KG1 (cell line): ENCODE measurements around the gene ARVCF.

Experiments used
- DNase-seq: peaks from one replicate; lab custom pipeline; 2025; lab: John Stamatoyannopoulos, UW

ARVCF gene, protein sequence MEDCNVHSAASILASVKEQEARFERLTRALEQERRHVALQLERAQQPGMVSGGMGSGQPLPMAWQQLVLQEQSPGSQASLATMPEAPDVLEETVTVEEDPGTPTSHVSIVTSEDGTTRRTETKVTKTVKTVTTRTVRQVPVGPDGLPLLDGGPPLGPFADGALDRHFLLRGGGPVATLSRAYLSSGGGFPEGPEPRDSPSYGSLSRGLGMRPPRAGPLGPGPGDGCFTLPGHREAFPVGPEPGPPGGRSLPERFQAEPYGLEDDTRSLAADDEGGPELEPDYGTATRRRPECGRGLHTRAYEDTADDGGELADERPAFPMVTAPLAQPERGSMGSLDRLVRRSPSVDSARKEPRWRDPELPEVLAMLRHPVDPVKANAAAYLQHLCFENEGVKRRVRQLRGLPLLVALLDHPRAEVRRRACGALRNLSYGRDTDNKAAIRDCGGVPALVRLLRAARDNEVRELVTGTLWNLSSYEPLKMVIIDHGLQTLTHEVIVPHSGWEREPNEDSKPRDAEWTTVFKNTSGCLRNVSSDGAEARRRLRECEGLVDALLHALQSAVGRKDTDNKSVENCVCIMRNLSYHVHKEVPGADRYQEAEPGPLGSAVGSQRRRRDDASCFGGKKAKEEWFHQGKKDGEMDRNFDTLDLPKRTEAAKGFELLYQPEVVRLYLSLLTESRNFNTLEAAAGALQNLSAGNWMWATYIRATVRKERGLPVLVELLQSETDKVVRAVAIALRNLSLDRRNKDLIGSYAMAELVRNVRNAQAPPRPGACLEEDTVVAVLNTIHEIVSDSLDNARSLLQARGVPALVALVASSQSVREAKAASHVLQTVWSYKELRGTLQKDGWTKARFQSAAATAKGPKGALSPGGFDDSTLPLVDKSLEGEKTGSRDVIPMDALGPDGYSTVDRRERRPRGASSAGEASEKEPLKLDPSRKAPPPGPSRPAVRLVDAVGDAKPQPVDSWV

DNA sequence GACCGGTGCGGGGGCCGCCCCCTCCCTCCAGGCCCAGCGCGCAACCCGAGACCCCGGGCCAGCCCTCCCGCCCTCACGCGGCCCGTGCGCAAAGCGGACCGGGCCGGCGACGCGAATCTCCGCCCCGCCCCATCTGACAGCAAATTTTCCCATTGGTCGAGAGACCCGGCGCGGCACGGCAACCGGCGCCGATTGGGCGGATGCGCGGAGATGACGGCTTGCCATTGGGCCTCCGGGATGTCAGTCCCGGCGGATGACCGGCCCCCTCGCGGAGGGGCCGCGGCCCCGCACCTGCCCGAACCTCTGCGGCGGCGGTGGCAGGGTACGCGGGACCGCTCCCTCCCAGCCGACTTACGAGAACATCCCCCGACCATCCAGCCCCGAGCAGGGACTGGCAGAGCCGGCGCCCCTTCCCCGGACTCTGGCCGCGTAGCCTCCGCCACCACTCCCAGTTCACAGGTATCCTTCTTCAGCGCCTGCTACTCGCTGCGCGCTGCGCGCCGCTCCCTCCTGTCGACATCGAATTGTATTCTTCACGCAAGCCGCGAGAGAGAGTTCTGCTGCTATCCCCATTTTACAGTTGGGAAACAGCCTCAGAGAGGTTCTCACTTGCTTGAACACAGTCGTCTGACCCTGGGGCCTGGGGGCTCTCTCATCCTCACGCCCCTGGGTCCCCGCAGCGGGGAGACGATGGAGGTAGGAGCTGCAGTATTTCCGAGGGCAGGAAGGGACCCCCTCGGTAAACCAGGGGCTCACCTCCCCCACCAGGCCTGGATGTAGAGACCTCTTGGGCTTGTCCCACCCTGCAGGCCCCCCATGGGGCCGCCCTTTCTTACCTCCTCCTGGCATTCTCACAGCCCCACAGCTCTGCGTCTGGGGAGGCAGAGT is at the start of gene ARVCF:
Gene ARVCF (minus strand): TSS at position 90 of the 888 bp plus-strand sequence. CDS start 26,029 bp downstream, outside the sequence.
- peak; percentile 75 for DNase-seq

DNA sequence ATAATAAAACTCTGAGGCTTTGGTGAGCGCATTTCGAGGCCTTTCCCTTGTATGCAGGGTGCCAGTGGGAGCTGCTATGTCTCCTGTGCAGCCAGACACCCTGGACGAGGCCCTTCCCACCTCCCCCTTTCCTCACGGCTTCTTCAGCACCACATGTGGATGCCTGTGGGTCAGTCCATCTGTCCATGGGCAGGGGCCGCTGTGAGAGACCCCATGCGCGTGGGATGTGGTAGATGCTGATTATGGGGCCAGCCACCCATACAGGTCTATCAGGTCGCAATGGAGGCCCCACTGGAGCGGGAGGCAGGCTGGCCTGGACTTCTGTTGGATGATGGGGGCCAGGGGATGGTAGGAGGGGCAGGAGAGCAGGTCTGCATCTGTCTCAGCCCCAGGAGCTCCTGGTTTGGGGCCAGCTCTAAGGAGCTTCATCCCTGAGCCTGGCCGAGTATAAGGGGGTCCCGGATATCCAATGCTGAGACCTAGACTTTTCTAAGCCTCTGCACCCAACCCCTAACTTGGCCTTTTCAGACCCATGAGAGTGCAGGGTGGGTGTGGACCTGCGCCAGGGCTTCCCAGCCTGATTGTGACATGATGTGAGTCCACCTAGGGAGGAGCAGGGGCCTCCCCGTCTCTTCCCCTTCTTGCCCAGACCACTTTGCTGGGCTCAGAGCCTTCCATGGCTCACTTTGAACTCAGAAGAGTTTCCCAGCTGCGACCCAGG is 49.4 kb upstream of the ARVCF start:
- no peak for DNase-seq

DNA sequence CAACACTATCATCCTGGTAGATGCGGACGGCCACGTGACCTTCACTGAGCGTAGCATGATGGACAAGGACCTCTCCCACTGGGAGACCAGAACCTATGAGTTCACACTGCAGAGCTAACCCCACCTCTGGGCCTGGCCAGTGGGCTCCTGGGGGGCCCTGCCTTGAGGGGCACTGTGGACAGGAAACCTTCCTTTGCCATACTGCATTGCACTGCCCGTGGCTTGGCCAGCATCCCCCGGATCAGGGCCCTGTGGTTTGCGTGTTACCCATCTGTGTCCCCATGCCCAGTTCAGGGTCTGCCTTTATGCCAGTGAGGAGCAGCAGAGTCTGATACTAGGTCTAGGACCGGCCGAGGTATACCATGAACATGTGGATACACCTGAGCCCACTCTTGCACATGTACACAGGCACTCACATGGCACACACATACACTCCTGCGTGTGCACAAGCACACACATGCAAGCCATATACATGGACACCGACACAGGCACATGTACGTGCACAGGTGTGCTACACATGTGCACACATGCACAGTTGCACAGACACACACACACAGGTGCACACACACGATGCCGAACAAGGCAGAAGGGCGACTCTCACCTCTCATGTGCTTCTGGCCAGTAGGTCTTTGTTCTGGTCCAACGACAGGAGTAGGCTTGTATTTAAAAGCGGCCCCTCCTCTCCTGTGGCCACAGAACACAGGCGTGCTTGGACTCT is 48.1 kb upstream of the ARVCF start:
- no peak for DNase-seq

DNA sequence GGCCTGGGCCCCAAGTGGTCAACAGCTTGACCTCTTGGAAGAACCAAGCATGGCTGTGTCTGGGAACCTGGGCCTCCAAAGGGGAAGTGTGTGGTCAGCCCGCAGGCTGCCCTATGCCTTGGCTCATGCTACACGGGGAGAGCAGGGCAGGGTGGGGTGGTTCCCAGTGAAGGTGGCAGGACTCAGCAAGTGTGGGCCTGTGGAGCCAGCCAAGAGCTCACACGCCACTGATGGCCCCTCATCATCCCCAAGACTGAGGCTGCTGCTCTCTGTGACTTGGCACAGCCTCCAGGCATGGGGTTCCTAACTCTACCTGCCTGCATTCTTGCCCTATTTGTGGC is 47.5 kb upstream of the ARVCF start:
- no peak for DNase-seq

DNA sequence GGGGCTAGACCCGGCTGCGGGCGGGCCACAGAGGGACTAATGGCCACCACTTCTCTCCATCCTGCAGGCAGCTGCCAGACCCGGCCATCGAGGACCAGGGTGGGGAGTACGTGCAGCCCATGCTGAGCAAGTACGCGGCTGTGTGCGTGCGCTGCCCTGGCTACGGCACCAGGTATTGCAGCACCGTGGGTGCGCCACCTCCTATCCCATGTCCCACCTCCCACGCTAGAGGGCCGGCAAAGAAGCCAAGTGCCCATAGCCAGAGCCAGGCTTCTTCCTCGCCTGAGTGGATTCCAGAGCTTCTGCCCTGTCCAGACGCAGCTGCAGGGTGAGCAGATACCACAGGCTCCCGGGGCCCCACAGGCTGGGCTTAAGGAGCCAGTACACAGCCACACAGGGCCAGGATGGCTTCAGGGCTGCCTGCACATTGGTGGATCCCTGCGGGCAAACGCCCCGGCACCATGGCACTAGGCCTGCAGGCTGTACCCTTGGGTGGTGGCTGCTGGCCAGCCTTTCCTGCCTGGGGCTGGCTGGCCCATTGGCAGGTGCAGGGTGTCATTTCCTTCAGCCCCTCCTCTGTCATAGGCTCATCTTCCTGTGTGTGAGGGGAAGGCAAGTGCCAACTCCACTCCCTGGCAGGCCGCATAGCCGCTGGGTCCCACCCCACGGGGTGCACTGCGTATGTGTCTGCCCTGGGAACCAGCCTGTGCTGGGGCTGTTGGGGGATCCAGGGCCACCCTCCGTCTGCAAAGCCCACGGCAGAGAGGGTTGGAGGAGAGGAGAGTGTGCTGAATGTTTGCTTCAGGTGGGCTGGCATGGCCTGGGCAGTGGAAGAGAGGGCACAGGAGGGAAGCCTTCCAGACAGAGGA is 46.9 kb upstream of the ARVCF start:
- no peak for DNase-seq

DNA sequence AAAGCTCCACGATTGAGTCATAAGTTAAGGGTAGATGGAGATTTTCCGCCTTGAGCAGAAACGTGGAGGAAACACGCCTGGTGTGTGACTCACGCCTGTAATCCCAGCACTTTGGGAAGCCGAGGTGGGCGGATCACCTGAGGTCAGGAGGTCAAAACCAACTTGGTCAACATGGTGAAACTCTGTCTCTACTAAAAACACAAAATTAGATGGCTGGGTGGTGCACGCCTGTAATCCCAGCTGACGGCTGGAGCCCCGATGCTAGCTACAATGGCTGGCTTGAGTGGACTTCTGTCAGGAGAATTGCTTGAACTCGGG is 46.1 kb upstream of the ARVCF start:
- no peak for DNase-seq

DNA sequence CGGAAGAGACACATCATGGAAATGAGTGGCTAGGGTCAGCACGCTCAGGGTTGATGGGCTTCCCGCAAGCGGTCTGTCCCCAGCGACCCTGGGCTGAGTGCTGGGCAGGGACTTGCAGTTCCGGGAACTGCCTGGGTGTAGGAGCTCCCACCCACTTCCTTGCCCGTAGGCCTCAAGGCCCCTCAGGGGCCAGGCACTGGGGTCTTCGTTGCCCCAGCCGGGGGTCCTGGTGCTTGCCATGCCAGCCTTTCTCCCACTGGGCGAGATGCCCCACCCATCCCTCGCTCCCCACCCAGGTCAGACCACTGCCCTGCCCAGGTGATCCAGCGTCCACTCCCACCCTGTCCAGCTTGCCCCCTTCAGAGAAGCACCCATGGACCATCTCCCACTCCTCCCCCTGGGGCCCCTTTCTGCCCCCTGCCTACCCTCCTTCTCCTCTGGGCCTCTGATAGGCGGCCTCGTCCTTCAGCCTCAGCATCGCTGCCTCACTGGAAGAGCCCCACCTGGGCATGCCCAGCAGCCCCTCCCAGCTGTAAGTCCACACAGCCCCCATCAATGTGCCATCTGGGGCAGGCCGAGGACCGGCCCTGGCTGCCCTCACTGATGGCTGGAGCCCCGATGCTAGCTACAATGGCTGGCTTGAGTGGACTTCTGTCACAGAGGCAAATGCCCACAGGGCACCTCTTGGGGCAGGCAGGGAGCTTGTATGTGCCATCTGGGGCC is 45.6 kb upstream of the ARVCF start:
- no peak for DNase-seq

DNA sequence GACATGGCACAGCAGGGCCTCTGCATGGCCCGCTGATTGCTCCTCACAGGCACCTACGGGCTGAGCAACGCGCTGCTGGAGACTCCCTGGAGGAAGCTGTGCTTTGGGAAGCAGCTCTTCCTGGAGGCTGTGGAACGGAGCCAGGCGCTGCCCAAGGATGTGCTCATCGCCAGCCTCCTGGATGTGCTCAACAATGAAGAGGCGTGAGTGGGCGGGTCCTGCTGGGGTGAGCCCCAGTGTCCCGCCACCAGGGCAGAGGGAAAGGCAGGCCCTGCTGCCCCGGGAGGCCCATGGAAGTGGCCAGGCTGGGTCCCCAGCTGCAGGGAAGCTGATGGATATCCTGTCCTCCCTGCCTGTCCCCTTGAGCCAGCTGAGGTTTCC is 44.8 kb upstream of the ARVCF start:
- DNase-seq: no peak

DNA sequence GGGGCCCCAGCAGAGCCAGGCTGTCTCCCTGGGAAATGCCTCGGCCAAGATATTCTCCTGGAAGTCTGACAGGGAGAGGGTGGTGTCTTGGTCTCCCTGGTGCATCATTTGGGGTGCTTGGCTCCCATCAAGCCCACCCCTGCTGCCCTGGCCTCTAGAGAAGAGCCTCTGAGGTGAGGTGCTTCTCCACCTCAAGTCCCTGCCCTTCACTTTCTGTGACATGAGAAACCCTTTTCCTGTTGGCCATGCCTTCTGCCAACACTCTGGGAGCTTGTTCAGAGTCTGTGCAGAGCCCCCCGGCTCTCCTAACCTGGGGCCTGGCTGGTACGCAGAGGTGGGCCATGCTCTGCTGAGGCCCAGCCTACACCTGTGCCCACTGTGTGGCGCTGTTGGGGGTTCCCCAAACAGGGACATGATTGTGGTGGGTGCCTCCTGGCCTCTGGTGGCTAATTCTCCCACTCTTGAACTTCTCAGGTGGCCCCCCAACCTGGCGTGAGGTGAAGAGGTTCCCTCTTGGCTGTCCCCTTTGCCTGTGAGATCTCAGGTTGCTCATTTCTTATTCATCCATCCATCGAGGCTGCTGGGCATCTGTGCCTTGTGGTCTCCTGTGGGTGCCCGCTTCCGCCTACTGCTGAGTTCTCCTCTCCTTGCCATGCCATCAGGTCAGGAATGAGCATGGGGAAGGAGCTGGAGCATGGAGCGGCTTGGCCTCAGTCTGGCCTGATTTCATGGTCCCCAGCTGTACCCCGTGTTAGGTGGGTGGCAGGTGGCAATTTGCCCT is 44.3 kb upstream of the ARVCF start:
- DNase-seq: no peak

DNA sequence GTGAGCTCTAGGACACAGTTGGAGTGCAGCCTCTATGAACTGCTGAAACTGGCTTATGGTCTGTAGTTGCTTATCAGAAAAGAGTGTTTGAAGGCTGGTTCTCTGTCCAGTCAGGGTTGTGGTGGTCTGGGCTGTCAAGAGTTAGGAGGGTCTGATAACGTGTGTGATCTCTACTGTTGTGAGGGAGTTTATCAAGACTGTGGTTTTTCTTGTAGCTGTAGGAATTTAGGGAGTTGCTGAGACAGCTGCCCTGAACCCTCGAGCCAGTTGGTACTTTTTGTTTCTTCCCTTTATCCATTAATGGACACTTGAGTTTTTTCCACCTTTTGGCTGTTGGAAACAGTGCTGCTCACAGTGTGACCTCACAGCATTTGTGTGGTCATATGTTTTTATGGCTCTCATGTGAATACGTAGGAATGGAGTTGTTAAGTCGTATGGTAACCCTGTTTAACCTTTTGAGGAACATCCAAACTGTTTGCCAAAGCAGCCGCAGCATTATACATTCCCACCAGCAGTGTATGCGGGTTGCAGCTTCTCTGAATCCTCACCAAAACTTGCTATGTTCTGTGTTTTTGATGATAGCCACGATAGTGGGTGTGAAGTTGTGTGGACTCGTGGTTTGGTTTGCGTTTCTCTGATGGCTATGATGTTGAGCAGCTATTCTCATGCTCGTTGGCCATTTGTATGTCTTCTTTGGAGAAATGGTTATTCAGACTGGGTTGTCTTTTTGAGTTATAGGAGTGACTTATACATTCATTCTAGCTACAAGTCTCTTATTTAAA is 42.6 kb upstream of the ARVCF start:
- DNase-seq: no peak

DNA sequence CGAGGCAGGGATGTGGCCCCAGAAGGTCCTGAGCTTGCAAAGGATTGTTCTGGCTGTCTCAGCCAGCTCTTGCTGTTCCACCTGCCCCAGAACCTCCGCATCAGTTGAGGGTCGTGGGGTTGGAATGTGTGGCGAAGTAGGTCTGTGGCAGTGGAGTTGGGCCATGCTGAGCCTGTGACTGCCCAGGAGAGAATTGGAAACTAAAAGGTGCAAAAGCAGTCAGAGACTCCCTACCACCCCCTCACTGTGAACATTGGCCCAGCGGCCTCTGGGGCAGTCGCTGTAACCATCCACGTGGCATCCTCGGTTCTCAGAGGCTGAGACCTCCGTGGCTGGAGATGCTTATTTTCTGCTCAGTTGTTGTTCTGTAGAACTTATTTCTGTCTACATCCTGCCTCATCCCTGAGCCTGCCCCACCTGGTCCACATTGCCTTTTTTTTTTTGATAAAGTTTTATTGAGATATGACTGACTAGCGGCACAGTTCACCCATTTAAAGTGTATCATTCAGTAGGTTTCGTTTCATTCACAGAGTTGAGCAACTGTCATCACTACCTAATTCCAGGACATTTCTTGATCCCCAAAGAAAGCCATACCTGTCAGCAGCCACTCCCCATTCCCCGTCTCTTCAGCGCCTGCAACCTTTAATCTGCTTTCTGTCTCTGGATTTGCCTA is 41.1 kb upstream of the ARVCF start:
- no peak for DNase-seq

DNA sequence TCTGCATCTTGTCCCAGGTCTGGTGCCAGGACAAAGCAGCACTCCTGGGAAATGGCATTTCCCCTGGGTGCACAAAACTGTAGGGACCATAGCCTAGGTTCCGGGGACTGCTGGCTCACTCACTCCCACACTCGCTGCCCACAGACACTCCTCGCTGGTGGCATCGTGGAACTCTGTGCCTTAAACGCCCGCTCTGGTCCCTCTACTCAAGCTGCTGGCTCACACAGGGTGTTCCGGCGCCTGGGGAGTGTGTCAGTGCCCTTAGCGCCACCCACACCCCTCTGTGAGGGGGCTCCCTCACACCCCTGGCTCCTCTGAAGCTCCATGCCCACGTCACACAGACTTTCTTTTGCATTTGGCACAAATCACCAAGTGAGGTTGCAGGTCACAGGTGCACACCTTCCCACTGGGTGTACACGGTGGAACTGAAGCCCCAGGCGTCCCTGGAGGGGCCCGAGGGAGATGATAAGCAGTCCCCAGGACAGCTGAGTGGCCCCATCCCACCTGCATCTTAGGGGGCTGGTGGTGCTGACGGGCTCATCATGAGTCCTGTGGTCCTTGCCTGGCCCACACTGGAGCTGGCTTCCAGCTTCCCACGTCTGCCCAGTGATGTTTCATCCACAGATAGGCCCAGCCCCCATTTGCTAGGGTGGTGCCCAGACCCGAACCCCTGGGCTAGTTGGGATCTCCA is 40.2 kb upstream of the ARVCF start:
- no peak for DNase-seq

DNA sequence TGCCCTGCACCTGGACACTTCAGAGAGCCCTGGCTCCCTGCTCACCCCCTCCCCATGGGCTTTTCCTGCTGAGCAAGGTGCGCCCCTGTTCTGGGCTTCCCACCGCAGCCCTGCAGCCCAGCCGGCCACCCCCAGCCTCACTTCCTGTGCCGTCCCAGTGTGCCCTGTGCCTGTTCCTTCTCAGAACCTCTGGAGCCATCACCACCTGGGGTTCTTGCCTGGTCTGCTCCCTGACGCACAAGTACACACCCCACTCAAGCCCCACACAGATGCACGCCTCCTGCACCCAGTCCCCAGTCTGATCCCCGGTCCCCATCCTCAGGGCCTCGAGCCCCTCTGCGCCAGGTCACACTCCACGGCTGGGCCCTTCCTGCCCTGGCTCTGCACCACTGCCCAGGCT is 39.5 kb upstream of the ARVCF start:
- DNase-seq: no peak

DNA sequence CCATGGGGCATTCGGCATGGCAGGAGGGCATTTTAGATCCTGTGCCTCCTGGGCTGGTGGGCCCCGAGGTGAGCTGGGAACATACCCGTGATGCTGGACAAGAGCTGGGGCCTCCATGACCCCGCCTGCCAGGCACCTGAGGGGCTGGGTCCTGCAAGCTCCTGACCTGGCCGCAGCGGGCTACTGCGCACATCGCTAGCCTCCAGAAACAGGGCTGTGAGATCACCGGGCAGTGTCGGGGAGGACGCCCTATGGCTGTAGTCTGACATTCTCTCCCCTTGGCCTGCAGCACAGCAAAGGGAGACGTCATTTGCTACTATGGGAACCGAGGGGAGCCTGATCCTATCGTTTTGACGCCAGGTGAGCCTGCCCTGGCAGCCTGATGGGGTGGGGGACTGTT is 39.0 kb upstream of the ARVCF start:
- no peak for DNase-seq

DNA sequence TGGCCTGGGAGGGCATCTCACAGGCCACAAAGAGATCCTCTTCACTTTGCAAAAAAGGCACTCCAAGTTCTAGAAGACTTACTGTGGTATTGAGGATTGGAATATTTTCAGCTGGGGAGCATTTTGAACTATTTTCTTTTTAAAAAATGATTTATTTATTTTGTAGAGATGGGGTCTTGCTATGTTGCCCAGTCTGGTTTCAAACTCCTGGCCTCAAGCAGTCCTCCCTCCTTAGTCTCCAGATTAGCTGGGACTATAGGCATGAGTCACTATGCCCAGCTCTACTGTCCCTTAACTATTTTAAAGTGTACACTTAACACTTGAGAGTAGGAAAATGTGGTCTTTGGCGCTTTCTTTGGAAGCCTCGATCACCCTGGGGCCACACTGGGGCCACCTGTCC is 38.5 kb upstream of the ARVCF start:
- DNase-seq: no peak

DNA sequence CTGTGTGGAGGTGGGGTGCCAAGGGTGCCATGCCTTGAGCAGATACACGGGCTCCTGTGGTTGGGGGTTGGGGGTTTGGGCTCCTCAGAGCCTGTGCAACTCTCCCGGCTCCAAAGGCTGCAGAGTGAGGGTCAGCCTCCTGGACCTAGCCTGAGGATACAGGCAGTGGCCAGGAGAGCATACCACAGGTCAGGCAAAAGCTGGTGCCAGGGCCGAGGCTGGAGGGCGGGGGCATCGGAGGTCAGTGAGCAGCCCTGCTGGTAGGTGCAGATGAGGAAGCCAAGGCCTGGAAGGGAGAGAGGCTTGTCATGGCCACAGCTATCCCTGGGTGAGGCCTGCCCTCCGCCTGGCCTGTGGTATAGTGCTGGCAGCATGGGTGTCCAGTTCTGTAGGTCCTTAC is 37.9 kb upstream of the ARVCF start:
- DNase-seq: no peak

DNA sequence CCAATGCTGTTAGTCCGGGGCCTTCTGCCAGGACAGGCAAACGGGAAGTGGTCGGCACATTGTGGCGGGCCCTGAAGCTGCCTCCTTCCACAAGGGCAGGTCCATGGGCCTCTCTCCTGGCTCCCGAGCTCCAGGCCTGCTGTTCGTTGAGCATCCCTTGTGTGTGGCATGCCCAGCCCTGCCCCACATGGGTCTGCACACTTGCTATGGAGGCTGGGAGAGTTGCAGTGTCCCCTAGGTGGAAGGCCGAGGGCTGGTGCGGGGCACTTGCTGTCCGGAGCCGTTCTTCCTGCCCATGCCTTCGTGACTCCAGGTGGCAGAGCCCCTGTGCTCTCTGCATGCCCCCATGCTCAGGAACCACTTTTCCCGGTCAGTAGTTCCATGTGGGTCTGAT is 37.4 kb upstream of the ARVCF start:
- DNase-seq: no peak
